SK-N-MC (cell line): ENCODE data around the gene AGO1.

Experiments used
- EZH2 ChIP-seq: fragments of 200-600 bp; sonication (generic); IDR thresholded peaks from one replicate; pipeline ENCODE4 v1.6.1; 2017; ENCODE audit warnings: antibody characterized with exemption
- FOXP2 ChIP-seq: optimal IDR thresholded peaks from 2 replicates; pipeline ENCODE3; 2011; ENCODE audit warnings: mild to moderate bottlenecking, moderate library complexity; ENCODE audit not compliant: insufficient read depth; ENCODE audit errors: extremely low read length, control extremely low read depth
- POLR2AphosphoS5 ChIP-seq: IDR thresholded peaks from 2 replicates; pipeline ENCODE4 v1.6.1; 2012; ENCODE audit warnings: mild to moderate bottlenecking, low read depth, low read length, borderline replicate concordance

DNA sequence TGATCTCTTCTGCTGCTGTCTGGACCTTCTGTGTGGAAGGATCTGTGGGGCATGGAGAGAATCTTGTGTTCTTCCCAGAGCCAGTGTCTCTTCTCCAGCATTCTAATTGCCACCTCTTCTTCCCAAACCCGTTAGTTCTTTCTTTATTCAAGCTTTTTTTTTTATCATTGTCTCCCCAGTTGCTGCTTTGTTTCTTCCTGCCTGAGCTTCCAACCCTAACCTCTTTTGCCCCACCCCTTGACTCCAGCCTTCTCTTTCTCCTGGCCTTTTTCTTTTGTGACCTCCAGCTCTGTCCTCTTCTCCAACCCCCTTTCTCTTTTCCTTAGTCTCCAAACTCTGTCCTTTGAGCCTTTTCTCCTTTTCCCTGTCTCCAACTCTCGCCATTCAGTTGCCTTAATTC lies 4.5 kb downstream of the AGO1 start:
- TF ChIP-seq POLR2AphosphoS5 (no peak), EZH2 (no peak), FOXP2 (no peak)
